Activated B cell treated with CpG ODN at 0.5 μM for 24 hours (primary cell): ENCODE results near the gene MPRIP. TPM values are rescaled to one million over a fixed set of nuclear protein-coding genes. Genes with fewer than 3 reads are reported as not detected.

Experiments
- ATAC-seq: fragments of 200-7000 bp; cut with Tn5 transposase; one replicate; pipeline ENCODE4 v1.10.0; 2021; ENCODE audit warnings: low read depth, mild to moderate bottlenecking, moderate library complexity
- CTCF ChIA-PET: fragments of 350-600 bp; sonication (Branson Sonifier 250); formaldehyde crosslinking; loops from one replicate; lab custom pipeline; 2021; ENCODE audit warnings: antibody characterized with exemption; lab: Charles Lee
- POLR2A ChIA-PET: fragments of 350-600 bp; sonication (Branson Sonifier 250); formaldehyde crosslinking; loops from one replicate; lab custom pipeline; 2021; ENCODE audit warnings: antibody characterized with exemption; lab: Charles Lee
- DNase-seq: peaks from one replicate; pipeline ENCODE4 v3.0.0; 2022
- H3K27ac Mint-ChIP-seq: one replicate; pipeline ENCODE4 v1.8.0; 2020; ENCODE audit warnings: mixed read lengths
- H3K27me3 Mint-ChIP-seq: one replicate; pipeline ENCODE4 v1.8.0; 2021; ENCODE audit warnings: mixed read lengths
- H3K36me3 Mint-ChIP-seq: one replicate; pipeline ENCODE4 v1.8.0; 2021; ENCODE audit warnings: low read depth, mixed read lengths
- H3K4me1 Mint-ChIP-seq: one replicate; pipeline ENCODE4 v1.8.0; 2021; ENCODE audit warnings: mixed read lengths
- H3K4me3 Mint-ChIP-seq: one replicate; pipeline ENCODE4 v1.8.0; 2020; ENCODE audit warnings: mild to moderate bottlenecking, mixed read lengths
- H3K9me3 Mint-ChIP-seq: one replicate; pipeline ENCODE4 v1.8.0; 2020; ENCODE audit warnings: mixed read lengths
- CTCF ChIP-seq: fragments of 200-600 bp; IDR thresholded peaks from one replicate; pipeline ENCODE4 v1.8.0; 2022; ENCODE audit warnings: antibody characterized with exemption, mild to moderate bottlenecking
- intact Hi-C: fragments of 100-400 bp; cut with micrococcal nuclease; formaldehyde crosslinking; loops from one replicate; pipeline ENCODE4 v1.15.1; 2024
- total RNA-seq: library from RNA; stranded (reverse); gene quantifications from 2 replicates; pipeline ENCODE4 v1.2.3, GENCODE V29; 2022

The MPRIP gene
- total RNA-seq, 1 donor from 2014 or later: 231 TPM

- no peak for TF ChIP-seq CTCF
- no peaks in the 10 kb centered on the region for H3K9me3 Mint-ChIP-seq
- intact Hi-C loops: no loop called here
- no peaks in the 10 kb centered on the region for H3K27me3 Mint-ChIP-seq
- H3K4me3 Mint-ChIP-seq: no peak overlapping the region
- DNase-seq (no peak), ATAC-seq (no peak)
- peaks cover 56% of the 10 kb centered on the region for H3K36me3 Mint-ChIP-seq
- ChIA-PET POLR2A (no interaction called here), CTCF (no interaction called here)
- no peak overlapping the region for H3K27ac Mint-ChIP-seq
- H3K4me1 Mint-ChIP-seq: peaks cover 29% of the 10 kb centered on the region
Measured at GRCh38 chr17:17186551-17187505, 144.6 kb downstream of the MPRIP start.

- ATAC-seq (no peak), DNase-seq (no peak)
- ChIA-PET CTCF (no interaction called here), POLR2A (no interaction called here)
- intact Hi-C loops: no loop called here
- no peak for TF ChIP-seq CTCF
- Mint-ChIP-seq H3K27ac (no peak overlapping the region), H3K27me3 (no peaks in the 10 kb centered on the region), H3K36me3 (peaks cover 51% of the 10 kb centered on the region), H3K9me3 (no peaks in the 10 kb centered on the region), H3K4me1 (peaks cover 26% of the 10 kb centered on the region), H3K4me3 (no peak overlapping the region)
Measured at GRCh38 chr17:17188586-17188985, 146.3 kb downstream of the MPRIP start.

DNA sequence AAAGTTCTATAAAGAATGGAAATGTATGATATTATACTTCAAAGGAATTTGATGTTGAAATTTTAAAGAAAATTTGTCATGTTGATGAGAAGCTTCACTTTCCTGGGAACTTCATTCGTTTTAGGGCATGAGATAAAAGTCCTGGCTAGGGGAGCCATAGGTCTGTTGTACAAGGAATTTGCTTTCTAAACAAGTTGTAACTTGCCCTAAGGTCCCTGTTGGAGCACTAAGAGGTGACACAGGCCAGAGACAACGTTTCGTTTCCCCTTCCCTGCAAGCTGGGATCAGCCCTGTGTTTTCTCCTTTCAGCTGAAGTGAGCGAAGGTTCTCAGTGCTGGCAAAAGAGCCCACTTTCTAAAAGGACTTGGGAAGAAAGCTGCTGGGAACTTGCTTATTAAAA is 147.3 kb downstream of the MPRIP start:
- ATAC-seq: no peak
- Mint-ChIP-seq H3K9me3 (no peaks in the 10 kb centered on the region), H3K27me3 (no peaks in the 10 kb centered on the region), H3K4me1 (peaks cover 25% of the 10 kb centered on the region), H3K27ac (no peak overlapping the region), H3K4me3 (no peak overlapping the region), H3K36me3 (peaks cover 42% of the 10 kb centered on the region)
- intact Hi-C loops: no loop called here
- no peak for TF ChIP-seq CTCF
- no peak for DNase-seq
- CTCF ChIA-PET: interaction anchor here (1.3 kb wide), 1 partner anchor 11 kb away, joined by 3 read pairs; no protein-coding TSS in a partner anchor
- POLR2A ChIA-PET: no interaction called here

- TF ChIP-seq CTCF: no peak
- ATAC-seq: no peak
- H3K27me3 Mint-ChIP-seq: no peaks in the 10 kb centered on the region
- intact Hi-C loops: no loop called here
- ChIA-PET CTCF (interaction anchor here (0.6 to 1.3 kb wide), 2 partner anchors 10 to 621 kb away, joined by 3 to 4 read pairs; no protein-coding TSS in a partner anchor), POLR2A (no interaction called here)
- no peaks in the 10 kb centered on the region for H3K9me3 Mint-ChIP-seq
- H3K4me1 Mint-ChIP-seq: peaks cover 20% of the 10 kb centered on the region
- peaks cover 38% of the 10 kb centered on the region for H3K36me3 Mint-ChIP-seq
- H3K27ac Mint-ChIP-seq: no peak overlapping the region
- no peak for DNase-seq
- no peak overlapping the region for H3K4me3 Mint-ChIP-seq
Measured at GRCh38 chr17:17190188-17190587, 147.9 kb downstream of the MPRIP start.

GRCh38 chr17:17191346-17191792 is 149.1 kb downstream of the MPRIP start:
- ATAC-seq (no peak), DNase-seq (no peak)
- CTCF ChIA-PET: no interaction called here
- no peak overlapping the region for H3K27ac Mint-ChIP-seq
- peaks cover 13% of the 10 kb centered on the region for H3K4me1 Mint-ChIP-seq
- H3K9me3 Mint-ChIP-seq: no peaks in the 10 kb centered on the region
- POLR2A ChIA-PET: interaction anchor here (1.5 kb wide), 1 partner anchor 13 kb away, joined by 4 read pairs; no protein-coding TSS in a partner anchor
- H3K4me3 Mint-ChIP-seq: no peak overlapping the region
- intact Hi-C loops: no loop called here
- no peaks in the 10 kb centered on the region for H3K27me3 Mint-ChIP-seq
- peaks cover 27% of the 10 kb centered on the region for H3K36me3 Mint-ChIP-seq
- TF ChIP-seq CTCF: no peak
